ENCODE measurements around the gene GPD1L. TPM values are rescaled to one million over a fixed set of nuclear protein-coding genes. Genes with fewer than 3 reads are reported as not detected.

Gene GPD1L
- total and polyA plus RNA-seq, 2 donors (not counting 1 experiment from before 2014, with no cell fraction given) = 4.7 to 9.3 TPM

DNA sequence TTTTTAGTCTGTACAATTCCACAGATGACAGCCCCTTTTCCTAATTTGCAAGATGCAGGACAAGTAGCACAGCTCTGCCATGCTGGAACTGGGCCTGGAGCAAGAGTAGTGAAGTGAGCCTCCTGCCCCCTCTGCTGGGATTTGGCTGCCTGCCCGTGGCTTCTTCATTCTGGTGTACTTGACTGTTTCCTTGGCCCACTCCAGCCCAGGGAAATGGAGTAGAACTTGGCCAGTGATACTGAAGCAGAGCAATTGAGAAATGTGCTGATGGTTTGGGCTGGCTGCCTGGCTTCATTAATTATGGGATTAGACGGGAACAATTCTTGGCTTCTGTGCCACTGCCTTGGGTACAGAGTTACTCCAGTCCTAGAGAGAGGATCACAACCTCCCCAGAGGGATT lies 2.8 kb downstream of the GPD1L start:
- H3K27me3 Mint-ChIP-seq = no peaks in the 10 kb centered on the region
- ATAC-seq (ENCODE audit: low read depth) (no peak), DNase-seq (no peak)
- WGBS (ENCODE audit: insufficient coverage) = 50% methylated on average over 2 of the region's 2 CpGs
- H3K4me1 ChIP-seq (ENCODE audit: control insufficient read depth in 2 of 2, insufficient read depth in 2 of 2, low read length in 2 of 2) = peaks cover 11 to 14% of the 10 kb centered on the region in 2 donors
- H3K4me1 Mint-ChIP-seq = peaks cover 18% of the 10 kb centered on the region
- CTCF ChIA-PET = no interaction called here
- TF ChIP-seq, protein P1, sequence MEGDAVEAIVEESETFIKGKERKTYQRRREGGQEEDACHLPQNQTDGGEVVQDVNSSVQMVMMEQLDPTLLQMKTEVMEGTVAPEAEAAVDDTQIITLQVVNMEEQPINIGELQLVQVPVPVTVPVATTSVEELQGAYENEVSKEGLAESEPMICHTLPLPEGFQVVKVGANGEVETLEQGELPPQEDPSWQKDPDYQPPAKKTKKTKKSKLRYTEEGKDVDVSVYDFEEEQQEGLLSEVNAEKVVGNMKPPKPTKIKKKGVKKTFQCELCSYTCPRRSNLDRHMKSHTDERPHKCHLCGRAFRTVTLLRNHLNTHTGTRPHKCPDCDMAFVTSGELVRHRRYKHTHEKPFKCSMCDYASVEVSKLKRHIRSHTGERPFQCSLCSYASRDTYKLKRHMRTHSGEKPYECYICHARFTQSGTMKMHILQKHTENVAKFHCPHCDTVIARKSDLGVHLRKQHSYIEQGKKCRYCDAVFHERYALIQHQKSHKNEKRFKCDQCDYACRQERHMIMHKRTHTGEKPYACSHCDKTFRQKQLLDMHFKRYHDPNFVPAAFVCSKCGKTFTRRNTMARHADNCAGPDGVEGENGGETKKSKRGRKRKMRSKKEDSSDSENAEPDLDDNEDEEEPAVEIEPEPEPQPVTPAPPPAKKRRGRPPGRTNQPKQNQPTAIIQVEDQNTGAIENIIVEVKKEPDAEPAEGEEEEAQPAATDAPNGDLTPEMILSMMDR (IDR thresholded peaks at IDR 0.05) = no peak
- TF ChIP-seq EZH2 (IDR thresholded peaks at IDR 0.05; ENCODE audit: borderline replicate concordance, insufficient read depth, low read depth, low read length, poor library complexity, severe bottlenecking) = no peak
- no peak overlapping the region for H3K27ac ChIP-seq (ENCODE audit: low read length in 2 of 2)
- no peak overlapping the region for H3K9ac ChIP-seq (ENCODE audit: low read length)
- intact Hi-C loops (cut with micrococcal nuclease) = no loop called here
- H3K79me2 ChIP-seq (ENCODE audit: control insufficient read depth, insufficient read depth, low read length) = peaks cover 59% of the 10 kb centered on the region
- H3K4me3 Mint-ChIP-seq = no peak overlapping the region
- no peaks in the 10 kb centered on the region for H3K36me3 ChIP-seq (replicated peaks in 1 of 2; ENCODE audit: control extremely low read depth in 1 of 2, control insufficient read depth in 1 of 2, extremely low read depth in 1 of 2, insufficient read depth in 2 of 2, low read length in 1 of 2)
- H3K4me3 ChIP-seq (ENCODE audit: control extremely low read depth in 1 of 5, extremely low read depth in 1 of 5, insufficient read depth in 1 of 5, low read depth in 2 of 5, low read length in 4 of 5) = no peak overlapping the region
- H4K20me1 ChIP-seq (ENCODE audit: control insufficient read depth, insufficient read depth, low read length, poor library complexity, severe bottlenecking) = no peaks in the 10 kb centered on the region
- H3K4me2 ChIP-seq (replicated peaks; ENCODE audit: low read depth, low read length, poor library complexity, severe bottlenecking) = no peak overlapping the region
- H2AFZ ChIP-seq (ENCODE audit: insufficient read depth, low read depth, low read length, poor library complexity, severe bottlenecking) = no peak overlapping the region
- peaks cover 1% of the 10 kb centered on the region for H3K9me3 Mint-ChIP-seq (ENCODE audit: insufficient read depth)
- H3K27me3 ChIP-seq (replicated peaks in 1 of 4; ENCODE audit: control extremely low read depth in 1 of 4, control insufficient read depth in 3 of 4, insufficient read depth in 4 of 4, low read length in 3 of 4) = no peaks in the 10 kb centered on the region
- H3K9me3 ChIP-seq (ENCODE audit: control extremely low read depth in 1 of 3, control insufficient read depth in 2 of 3, insufficient read depth in 1 of 3, low read length in 2 of 3) = no peaks in the 10 kb centered on the region
- no peak overlapping the region for H3K27ac Mint-ChIP-seq
- POLR2A ChIA-PET = interaction anchor here (0.6 kb wide), 1 partner anchor 471 kb away, joined by 4 read pairs; no protein-coding TSS in a partner anchor

DNA sequence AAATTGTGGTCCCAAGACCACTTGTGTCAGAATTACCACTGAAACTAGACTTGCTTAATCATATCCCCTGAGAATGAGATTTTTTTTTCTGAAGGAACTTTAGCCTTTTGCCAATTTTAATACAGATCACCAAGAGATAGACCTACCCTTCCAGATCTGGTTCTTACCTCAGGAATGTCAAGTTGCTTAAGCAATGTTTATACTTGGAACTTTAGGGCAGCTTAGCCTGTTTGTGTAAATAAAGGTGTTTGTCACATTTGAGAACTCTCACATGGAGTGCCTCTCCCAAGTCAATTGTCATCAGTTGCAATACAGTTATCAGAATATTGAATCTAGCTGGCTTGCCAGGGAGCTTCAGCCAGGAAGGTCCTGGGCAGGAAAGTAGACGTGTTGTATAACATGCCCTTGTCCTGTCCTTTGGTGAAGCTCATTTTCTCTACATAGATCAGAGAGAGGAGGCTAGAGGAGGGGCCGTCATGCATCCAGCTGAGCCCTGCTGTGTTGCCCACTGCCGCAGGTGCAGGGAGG lies 3.9 kb downstream of the GPD1L start:
- ChIA-PET POLR2A (no interaction called here), CTCF (interaction anchor here (1.4 kb wide), 1 partner anchor 34 kb away, joined by 4 read pairs; no protein-coding TSS in a partner anchor)
- WGBS (ENCODE audit: insufficient coverage) = 92% methylated on average over 2 of the region's 3 CpGs
- Histone ChIP-seq H3K4me1 (ENCODE audit: control insufficient read depth in 2 of 2, insufficient read depth in 2 of 2, low read length in 2 of 2) (peaks cover 11 to 14% of the 10 kb centered on the region in 2 donors), H3K4me2 (replicated peaks; ENCODE audit: low read depth, low read length, poor library complexity, severe bottlenecking) (no peak overlapping the region), H3K79me2 (ENCODE audit: control insufficient read depth, insufficient read depth, low read length) (peaks cover 63% of the 10 kb centered on the region), H3K9ac (ENCODE audit: low read length) (no peak overlapping the region), H3K27ac (ENCODE audit: low read length in 2 of 2) (no peak overlapping the region), H3K9me3 (ENCODE audit: control extremely low read depth in 1 of 3, control insufficient read depth in 2 of 3, insufficient read depth in 1 of 3, low read length in 2 of 3) (peaks cover 0 to 5% (median 0%) of the 10 kb centered on the region in 3 donors), H2AFZ (ENCODE audit: insufficient read depth, low read depth, low read length, poor library complexity, severe bottlenecking) (no peak overlapping the region), H4K20me1 (ENCODE audit: control insufficient read depth, insufficient read depth, low read length, poor library complexity, severe bottlenecking) (no peaks in the 10 kb centered on the region), H3K36me3 (replicated peaks in 1 of 2; ENCODE audit: control extremely low read depth in 1 of 2, control insufficient read depth in 1 of 2, extremely low read depth in 1 of 2, insufficient read depth in 2 of 2, low read length in 1 of 2) (no peaks in the 10 kb centered on the region), H3K27me3 (replicated peaks in 1 of 4; ENCODE audit: control extremely low read depth in 1 of 4, control insufficient read depth in 3 of 4, insufficient read depth in 4 of 4, low read length in 3 of 4) (no peaks in the 10 kb centered on the region), H3K4me3 (ENCODE audit: control extremely low read depth in 1 of 5, extremely low read depth in 1 of 5, insufficient read depth in 1 of 5, low read depth in 2 of 5, low read length in 4 of 5) (no peak overlapping the region)
- Mint-ChIP-seq H3K9me3 (ENCODE audit: insufficient read depth) (peaks cover 3% of the 10 kb centered on the region), H3K4me3 (peak overlapping the region; percentile 5), H3K27ac (no peak overlapping the region), H3K4me1 (peaks cover 29% of the 10 kb centered on the region), H3K27me3 (no peaks in the 10 kb centered on the region)
- intact Hi-C loops (cut with micrococcal nuclease) = no loop called here
- no peak for DNase-seq
- no peak for TF ChIP-seq EZH2 (IDR thresholded peaks at IDR 0.05; ENCODE audit: borderline replicate concordance, insufficient read depth, low read depth, low read length, poor library complexity, severe bottlenecking)
- TF ChIP-seq, protein P1 (IDR thresholded peaks at IDR 0.05) = no peak
- ATAC-seq (ENCODE audit: low read depth) = no peak
